ENCODE results near the gene CXXC1.

CXXC1 gene

DNA sequence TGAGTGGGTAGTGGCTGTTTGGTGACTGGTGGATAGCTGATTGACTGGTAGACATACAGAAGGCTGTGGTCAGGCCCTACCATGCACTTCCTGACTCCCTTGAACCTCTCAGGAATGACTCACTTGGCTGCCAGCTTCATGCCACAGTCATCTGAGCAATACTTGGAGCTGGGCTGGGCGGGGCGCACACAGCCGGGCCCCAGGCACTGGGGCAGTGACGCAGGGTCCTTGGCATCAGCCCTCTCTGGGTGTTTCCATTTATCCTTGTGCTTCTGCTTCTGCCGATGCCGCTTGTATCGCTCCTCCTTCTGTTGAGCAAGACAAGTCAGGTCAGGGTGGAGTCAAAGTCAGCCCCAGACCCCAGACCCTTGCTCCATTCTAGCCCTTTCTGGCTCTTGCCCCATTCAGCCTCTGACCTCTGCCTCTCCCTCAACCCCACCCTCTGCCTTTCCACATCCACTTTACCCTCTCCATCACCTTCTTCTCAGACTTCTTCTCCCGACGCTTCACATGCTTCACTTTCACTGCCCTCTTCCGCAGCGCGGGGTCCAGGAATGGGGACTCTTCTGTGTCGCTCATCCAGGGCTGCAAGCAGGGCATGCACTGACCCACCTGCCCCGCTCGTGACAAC, 3.1 kb downstream of the CXXC1 start:
- Histone ChIP-seq H3K27ac (no peak overlapping the region), H3K27me3 (no peaks in the 10 kb centered on the region), H3K4me3 (ENCODE audit: low read depth in 1 of 2, low read length in 1 of 2) (no peak overlapping the region), H3K36me3 (peaks cover 42% of the 10 kb centered on the region), H3K4me1 (ENCODE audit: control insufficient read depth in 1 of 2, insufficient read depth in 1 of 2, low read depth in 1 of 2, low read length in 1 of 2) (peaks cover 43 to 47% of the 10 kb centered on the region in 2 experiments), H3K9me3 (no peaks in the 10 kb centered on the region)
- TF ChIP-seq, protein P1, sequence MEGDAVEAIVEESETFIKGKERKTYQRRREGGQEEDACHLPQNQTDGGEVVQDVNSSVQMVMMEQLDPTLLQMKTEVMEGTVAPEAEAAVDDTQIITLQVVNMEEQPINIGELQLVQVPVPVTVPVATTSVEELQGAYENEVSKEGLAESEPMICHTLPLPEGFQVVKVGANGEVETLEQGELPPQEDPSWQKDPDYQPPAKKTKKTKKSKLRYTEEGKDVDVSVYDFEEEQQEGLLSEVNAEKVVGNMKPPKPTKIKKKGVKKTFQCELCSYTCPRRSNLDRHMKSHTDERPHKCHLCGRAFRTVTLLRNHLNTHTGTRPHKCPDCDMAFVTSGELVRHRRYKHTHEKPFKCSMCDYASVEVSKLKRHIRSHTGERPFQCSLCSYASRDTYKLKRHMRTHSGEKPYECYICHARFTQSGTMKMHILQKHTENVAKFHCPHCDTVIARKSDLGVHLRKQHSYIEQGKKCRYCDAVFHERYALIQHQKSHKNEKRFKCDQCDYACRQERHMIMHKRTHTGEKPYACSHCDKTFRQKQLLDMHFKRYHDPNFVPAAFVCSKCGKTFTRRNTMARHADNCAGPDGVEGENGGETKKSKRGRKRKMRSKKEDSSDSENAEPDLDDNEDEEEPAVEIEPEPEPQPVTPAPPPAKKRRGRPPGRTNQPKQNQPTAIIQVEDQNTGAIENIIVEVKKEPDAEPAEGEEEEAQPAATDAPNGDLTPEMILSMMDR (IDR thresholded peaks at IDR 0.05), result no peak

DNA sequence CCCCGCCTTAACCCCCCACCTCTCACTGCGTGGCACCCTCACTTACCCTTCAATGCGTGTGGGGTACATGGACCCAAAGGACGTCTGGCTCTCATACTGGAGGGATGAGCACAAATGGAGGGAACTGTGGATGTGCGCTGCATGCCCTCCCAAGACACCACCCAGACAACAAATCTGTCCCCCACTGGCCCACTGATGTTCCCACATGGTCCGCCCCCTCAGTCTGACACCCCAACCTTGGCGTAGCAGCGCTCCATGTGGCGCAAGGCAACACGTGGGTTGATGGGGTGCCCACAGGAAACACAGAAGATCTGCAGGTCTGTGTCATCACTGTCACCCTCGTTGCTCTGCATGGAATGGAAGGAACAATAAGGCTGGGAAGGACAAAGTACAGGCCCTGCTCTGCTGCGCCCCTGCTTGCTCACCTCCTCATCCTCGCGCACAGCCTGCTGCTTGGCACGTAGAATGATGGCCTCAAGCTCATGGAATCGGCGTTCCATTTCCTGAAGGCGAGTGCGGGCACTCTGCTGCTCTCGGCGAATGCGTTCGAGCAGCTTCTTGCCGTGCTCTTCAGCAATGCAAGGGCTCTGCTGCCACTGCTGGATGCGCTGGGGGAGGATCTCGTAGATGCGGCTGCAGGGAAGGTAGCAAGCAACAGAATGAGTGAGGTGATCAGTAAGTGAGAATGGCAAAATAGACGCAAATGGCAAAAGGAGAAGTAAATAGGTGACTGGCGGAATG, 3.9 kb downstream of the CXXC1 start:
- TF ChIP-seq, protein P1 (IDR thresholded peaks at IDR 0.05), result no peak
- Histone ChIP-seq H3K36me3 (peaks cover 49% of the 10 kb centered on the region), H3K27ac (peak overlapping the region; percentile 5), H3K4me3 (ENCODE audit: low read depth in 1 of 2, low read length in 1 of 2) (no peak overlapping the region), H3K27me3 (no peaks in the 10 kb centered on the region), H3K9me3 (no peaks in the 10 kb centered on the region), H3K4me1 (ENCODE audit: control insufficient read depth in 1 of 2, insufficient read depth in 1 of 2, low read depth in 1 of 2, low read length in 1 of 2) (peaks cover 38 to 46% of the 10 kb centered on the region in 2 experiments)

DNA sequence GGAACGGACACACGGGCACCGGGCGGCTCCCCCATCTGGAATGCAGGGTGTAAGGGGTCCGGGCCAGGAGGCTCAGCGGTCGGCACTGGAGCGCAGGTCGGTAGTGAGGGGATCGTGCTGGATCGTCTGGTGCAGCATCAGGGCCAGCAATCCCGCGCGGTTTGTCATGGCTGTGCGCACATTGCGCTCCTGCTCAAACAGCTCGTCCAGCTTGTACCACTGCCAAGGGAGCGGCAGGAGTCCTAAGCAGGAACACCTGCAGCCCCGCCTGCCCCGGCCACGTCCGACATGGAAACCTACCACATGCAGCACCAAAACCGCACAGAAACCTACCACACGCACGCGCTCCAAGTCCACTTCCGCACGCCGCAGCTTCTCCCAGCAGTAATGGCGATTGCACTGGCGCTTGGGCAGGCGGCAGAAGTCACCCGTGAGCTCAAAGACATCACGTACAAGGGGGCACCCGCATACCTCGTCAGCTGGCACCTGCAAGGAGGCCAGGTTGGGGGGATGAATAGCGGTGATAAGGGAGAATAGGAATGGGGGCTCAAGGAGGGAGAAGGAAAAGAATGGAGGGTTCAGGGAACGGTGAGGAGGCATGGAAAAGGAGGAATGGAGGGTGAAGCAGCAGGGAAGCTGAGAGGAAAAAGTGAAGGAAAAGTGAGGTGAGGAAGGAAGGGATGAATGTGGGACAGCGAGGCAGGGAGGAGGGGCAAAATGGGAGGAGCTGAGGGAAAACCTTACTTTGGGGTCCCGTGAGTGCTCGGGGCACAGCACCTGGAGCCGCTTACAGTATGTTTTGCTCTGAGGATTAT, 4.8 kb downstream of the CXXC1 start:
- TF ChIP-seq, protein P1 (IDR thresholded peaks at IDR 0.05), result no peak

DNA sequence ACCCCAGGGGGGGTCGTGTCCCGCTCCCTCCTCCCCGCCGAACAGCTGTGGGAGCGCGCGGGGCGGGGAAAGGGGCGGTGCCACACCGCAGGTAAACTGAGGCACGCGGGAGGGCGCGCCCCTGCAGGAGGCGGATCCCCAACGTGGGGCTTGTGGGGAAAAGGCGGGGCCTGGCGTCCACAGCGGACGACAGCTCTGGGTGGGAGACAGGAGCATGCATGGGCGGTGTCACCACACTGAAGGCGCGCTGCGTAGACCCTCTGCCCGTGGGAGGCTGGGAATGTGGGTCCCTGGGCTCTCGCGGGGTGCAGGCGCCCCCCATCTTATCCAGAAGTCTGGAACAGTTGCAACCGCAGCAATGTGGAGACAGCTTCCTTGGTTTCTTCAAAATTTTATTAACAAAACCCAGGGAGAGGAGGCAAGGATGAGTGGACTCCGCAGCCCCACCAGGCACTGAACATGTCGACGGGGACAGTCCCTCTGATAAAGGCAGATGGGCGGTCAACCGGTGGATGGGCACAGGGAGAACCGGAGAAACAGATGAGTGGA, 5.4 kb downstream of the CXXC1 start:
- Histone ChIP-seq H3K9me3 (no peaks in the 10 kb centered on the region), H3K4me1 (ENCODE audit: control insufficient read depth in 1 of 2, insufficient read depth in 1 of 2, low read depth in 1 of 2, low read length in 1 of 2) (peaks cover 29 to 35% of the 10 kb centered on the region in 2 experiments), H3K36me3 (peaks cover 58% of the 10 kb centered on the region), H3K27me3 (no peaks in the 10 kb centered on the region), H3K27ac (peak overlapping the region; percentile 92), H3K4me3 (ENCODE audit: low read depth in 1 of 2, low read length in 1 of 2) (peak overlapping the region; percentile 85 to 100)
- TF ChIP-seq, protein P1 (IDR thresholded peaks at IDR 0.05), result no peak

More for the DNA sequence above, 4.8 kb downstream of the CXXC1 start:
- Histone ChIP-seq H3K9me3 (no peaks in the 10 kb centered on the region), H3K36me3 (peaks cover 53% of the 10 kb centered on the region), H3K27ac (no peak overlapping the region), H3K4me3 (ENCODE audit: low read depth in 1 of 2, low read length in 1 of 2) (no peak overlapping the region), H3K4me1 (ENCODE audit: control insufficient read depth in 1 of 2, insufficient read depth in 1 of 2, low read depth in 1 of 2, low read length in 1 of 2) (peaks cover 33 to 39% of the 10 kb centered on the region in 2 experiments), H3K27me3 (no peaks in the 10 kb centered on the region)

DNA sequence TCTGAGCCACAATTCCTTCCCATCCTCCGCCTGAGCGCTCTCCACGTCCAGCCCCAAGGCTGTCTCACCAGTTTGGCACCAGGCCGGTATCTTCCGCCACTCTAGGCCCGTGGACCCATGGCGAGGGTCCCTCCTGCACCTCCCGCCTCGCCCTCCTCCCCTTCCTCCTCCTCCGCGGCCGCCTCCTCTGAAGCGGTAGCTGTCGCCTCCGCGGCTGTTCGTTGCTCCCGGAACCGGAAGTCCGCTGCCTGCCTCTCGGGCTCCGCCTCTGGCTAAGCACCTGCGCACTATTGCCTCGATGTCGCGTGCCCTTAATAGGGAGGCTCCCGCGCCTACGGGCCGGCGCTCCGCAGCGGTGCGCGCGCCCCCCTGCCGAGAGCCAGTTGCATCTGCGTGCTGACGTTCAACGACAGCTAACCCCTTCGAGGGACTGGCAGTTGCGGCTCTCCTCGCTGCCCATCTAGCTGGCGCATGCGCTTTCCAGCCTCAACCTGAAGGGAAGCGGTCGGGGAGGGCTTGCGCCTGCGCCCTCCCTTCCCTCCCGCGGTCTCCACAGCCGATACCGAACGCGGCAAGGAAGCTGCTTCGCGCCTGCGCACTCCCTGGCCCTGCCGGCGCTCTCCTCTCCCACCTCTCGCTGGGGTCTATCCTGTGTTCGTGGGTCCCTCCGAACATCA, 6.1 kb downstream of the CXXC1 start, which contains the start of gene MBD1:
Gene MBD1, minus strand, starts transcription at position 229 of the 677 bp plus-strand sequence. CDS start 1,531 bp downstream, outside the sequence.
- Histone ChIP-seq H3K27me3 (no peaks in the 10 kb centered on the region), H3K27ac (peak within 1 kb of the TSS; percentile 92), H3K36me3 (peaks cover 64% of the 10 kb centered on the region), H3K4me3 (ENCODE audit: low read depth in 1 of 2, low read length in 1 of 2) (peak within 1 kb of the TSS; percentile 85 to 100), H3K4me1 (ENCODE audit: control insufficient read depth in 1 of 2, insufficient read depth in 1 of 2, low read depth in 1 of 2, low read length in 1 of 2) (peaks cover 23 to 29% of the 10 kb centered on the region in 2 experiments), H3K9me3 (no peaks in the 10 kb centered on the region)
- TF ChIP-seq, protein P1 (IDR thresholded peaks at IDR 0.05), result peak; percentile 69

Data from neutrophil (primary cell).